HAP-1 (cell line): ENCODE measurements around the gene GTPBP1.

ENCODE experiments used
- DNase-seq, 2 experiments: peaks; one replicate each; pipeline ENCODE4 v3.0.0-alpha.2; 2016 to 2020; ENCODE audit warnings: low spot score in 2 of 2
- H3K27me3 ChIP-seq: fragments of 250-450 bp; sonication (Bioruptor Pico); 2 replicates; pipeline ENCODE4 v1.5.1; 2020; ENCODE audit warnings: low read depth, mild to moderate bottlenecking, moderate library complexity
- H3K36me3 ChIP-seq: fragments of 250-450 bp; sonication (Bioruptor Pico); replicated peaks from 2 replicates; pipeline ENCODE4 v1.5.1; 2020; ENCODE audit warnings: mild to moderate bottlenecking
- H3K4me1 ChIP-seq: fragments of 250-450 bp; sonication (Bioruptor Pico); 2 replicates; pipeline ENCODE4 v1.5.1; 2020; ENCODE audit warnings: mild to moderate bottlenecking
- H3K4me3 ChIP-seq: fragments of 250-450 bp; sonication (Bioruptor Pico); 2 replicates; pipeline ENCODE4 v1.5.1; 2020; ENCODE audit warnings: mild to moderate bottlenecking, moderate library complexity
- H3K9me3 ChIP-seq: fragments of 250-450 bp; sonication (Bioruptor Pico); 2 replicates; pipeline ENCODE4 v1.5.1; 2020; ENCODE audit warnings: mild to moderate bottlenecking, moderate library complexity
- in situ Hi-C: fragments of 300-500 bp; cut with MboI; formaldehyde crosslinking; loops from 3 replicates; pipeline ENCODE4 v1.14.3; 2020; ENCODE audit warnings: low sequenced_read_pairs, inconsistent platforms, mixed read lengths

GTPBP1 gene

DNA sequence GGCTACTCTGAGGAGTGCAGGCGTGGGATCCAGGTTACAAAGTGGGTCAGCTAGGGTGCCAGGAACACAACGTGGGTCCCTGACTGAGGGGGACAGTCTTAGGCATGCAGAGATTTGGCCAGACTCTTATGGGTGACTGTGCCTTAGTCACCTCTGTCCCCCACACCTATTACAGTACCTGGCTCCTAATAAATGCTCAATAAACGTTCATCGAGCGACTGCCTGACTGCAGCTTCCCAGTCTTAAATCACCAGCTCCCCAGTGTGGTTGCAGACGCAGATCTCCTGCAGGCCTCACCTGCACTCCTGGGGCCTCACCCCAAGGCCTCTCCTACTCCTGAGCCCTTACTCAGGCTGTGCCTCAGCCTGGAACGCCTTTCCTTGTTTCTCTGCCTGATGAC lies 53.3 kb downstream of the GTPBP1 start:
- DNase-seq: no peak
- Histone ChIP-seq H3K4me1 (peaks cover 18% of the 10 kb centered on the region), H3K36me3 (no peaks in the 10 kb centered on the region), H3K4me3 (no peak overlapping the region), H3K27me3 (no peaks in the 10 kb centered on the region), H3K9me3 (no peaks in the 10 kb centered on the region)
- in situ Hi-C loops: no loop called here

DNA sequence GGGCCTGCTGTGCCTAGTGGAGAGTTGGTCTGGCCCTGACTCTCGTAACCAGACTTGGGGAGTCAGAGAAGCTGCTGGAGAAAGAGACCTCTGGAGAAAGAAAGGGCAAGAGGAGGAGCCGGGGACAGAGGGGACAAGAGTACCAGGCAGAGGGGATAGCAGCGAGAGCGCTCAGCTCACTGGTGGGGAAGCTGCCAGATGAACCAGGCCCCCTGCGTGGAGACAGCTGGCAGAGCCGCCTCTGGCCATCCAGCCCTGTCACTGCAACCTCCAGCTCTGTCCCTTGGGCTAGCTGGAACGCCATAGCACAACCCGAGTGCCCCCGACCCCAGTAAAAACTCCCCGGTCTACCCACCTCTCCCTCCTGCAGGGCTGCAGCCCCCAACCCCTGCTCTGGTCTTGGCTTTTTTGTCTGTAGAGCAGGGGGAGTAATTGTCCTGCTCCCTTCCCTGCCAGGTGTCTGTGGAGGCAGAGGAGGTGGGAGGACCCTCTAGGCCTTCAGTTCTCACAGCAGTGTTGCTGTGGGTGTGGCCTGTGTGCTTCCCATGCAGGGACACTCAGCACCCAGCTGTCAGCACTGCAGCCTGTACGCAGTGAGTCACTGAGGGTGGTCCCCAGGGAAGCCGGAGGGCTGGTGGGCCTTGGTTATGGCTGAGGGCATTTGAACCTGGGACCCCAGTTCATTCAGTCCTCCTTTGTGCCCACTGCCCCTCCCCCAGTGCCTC lies 54.9 kb downstream of the GTPBP1 start:
- no peak for DNase-seq
- H3K27me3 ChIP-seq: no peaks in the 10 kb centered on the region
- no peaks in the 10 kb centered on the region for H3K36me3 ChIP-seq
- in situ Hi-C loops: no loop called here
- no peak overlapping the region for H3K4me3 ChIP-seq
- H3K9me3 ChIP-seq: no peaks in the 10 kb centered on the region
- H3K4me1 ChIP-seq: peaks cover 14% of the 10 kb centered on the region

DNA sequence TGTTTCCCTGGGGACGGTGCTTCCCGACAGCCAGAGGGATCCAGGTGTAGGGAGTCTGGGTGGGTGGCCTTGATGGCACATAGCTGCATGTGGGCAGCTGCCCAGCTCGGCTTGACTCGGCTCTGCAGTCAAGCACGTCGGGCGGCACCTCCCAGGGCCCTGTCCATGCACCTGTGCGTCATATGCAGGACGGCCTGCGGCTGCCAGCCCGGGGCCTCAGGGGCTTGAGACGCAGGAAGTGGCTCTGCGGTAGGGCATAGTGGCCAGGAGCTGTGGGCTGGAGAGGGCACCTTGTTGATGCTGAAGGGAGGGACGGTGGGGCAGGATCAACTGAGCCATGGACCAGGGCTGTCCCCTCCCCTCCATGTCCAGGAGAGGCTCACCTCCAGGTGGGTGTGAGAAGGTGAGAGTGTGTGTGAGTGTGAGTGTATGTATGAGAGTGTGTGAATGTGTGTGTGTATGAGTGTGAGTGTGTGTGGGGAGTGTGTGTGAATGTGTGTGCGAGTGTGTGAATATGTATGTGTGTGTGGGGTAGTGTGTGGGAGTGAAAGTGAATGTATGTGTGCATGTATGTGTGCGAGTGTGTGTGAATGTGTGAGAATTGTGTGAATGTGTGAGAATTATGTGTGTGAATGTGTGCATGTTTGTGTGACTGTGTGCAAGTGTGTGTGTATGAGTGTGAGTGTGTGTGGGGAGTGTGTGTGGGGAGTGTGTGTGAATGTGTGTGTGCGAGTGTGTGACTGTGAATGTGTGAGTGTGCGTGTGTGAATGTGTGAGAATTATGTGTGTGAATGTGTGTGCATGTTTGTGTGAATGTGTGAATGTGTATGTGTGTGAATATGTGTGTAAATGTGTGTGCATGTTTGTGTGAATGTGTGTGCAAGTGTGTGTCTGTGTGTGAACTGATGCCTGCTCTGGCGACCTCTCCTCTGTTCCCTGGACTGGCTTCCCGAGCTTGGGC lies 55.7 kb downstream of the GTPBP1 start:
- in situ Hi-C loops: no loop called here
- no peaks in the 10 kb centered on the region for H3K9me3 ChIP-seq
- H3K36me3 ChIP-seq: no peaks in the 10 kb centered on the region
- no peak for DNase-seq
- no peak overlapping the region for H3K4me3 ChIP-seq
- no peaks in the 10 kb centered on the region for H3K27me3 ChIP-seq
- H3K4me1 ChIP-seq: peaks cover 11% of the 10 kb centered on the region

DNA sequence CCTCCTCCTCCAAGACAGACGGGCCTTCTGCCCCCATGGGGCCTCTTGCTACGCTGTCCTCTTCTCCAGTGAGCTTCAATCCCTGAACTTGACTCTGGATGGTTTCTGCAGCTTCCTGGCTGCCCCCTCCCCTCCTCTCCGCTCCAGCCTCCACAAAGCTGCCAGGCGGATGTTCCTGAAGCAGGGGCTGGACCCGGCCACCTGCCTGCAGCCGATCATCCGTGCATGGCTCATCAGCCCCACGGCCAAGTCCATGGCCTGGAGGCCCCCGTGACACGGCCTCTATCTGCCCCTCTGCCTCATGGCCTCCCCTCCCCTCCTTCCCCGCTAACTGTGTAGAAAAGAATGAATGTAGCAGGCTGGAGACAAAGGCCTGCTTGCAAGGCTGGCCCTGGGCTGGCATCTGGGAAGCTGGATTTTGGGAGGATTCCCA lies 56.8 kb downstream of the GTPBP1 start:
- Histone ChIP-seq H3K36me3 (no peaks in the 10 kb centered on the region), H3K4me3 (no peak overlapping the region), H3K9me3 (no peaks in the 10 kb centered on the region), H3K4me1 (peaks cover under 1% of the 10 kb centered on the region; the same call in 1 of the 2 replicates), H3K27me3 (no peaks in the 10 kb centered on the region)
- no peak for DNase-seq
- in situ Hi-C loops: no loop called here

DNA sequence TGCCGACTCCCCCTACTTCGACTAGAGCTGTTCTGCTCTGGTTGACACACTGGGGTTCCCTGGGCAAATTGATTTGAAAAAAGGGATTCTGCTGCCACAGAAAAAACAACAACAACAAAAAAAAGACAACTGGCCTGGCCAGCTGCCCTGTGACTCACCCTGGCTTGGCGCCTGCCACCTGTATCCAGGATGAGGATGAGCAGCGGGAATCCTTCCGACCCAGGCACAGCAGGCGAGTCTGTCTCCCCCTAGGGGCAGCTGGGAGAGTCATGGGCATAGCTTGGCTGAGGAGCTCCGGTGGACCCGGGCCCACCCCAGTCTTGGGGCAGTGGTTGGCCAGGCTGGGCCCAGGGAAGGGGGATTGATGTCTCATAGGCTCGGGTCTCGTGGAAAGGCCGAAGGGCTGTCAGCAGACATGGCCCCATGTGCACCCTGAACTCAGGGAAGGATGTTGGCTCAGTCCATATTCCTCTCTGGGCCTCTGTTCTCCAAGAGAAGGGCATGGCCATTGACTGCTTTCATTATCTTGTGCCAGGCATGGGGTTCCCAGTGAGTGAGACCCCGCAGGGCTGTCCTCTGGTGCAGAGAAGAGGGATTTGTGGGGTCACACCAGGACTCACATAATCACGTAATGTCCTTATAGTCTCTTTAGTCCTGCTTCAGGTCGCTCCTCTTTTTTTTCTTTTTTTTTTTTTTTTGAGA lies 60.5 kb downstream of the GTPBP1 start:
- DNase-seq: peak; percentile 41 to 81

DNA sequence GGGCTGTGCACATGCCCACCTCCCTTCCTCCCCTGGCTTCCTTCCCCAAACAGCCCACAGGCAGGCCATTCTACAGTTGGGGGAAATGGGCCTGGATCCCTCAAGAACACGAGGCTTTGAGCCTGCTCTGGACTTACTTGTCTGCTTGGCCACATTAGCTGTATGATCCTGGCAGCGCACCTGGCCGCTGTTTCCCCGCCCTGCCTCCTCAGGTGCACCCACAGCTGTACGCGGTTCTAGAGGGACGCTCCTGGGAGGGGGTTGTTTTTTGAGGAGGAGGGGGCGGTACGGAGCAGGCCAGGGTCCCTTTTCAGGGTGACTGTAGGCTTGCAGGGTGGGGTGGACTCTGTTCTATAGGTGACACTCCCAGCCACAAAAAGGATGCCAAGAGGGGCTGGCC lies 61.6 kb downstream of the GTPBP1 start:
- Histone ChIP-seq H3K4me3 (no peak overlapping the region), H3K9me3 (no peaks in the 10 kb centered on the region), H3K36me3 (no peaks in the 10 kb centered on the region), H3K27me3 (no peaks in the 10 kb centered on the region), H3K4me1 (no peaks in the 10 kb centered on the region)
- no peak for DNase-seq
- in situ Hi-C loops: no loop called here

More for the DNA sequence above, 60.5 kb downstream of the GTPBP1 start:
- no peak overlapping the region for H3K4me3 ChIP-seq
- H3K36me3 ChIP-seq: no peaks in the 10 kb centered on the region
- H3K4me1 ChIP-seq: no peaks in the 10 kb centered on the region
- in situ Hi-C loops: no loop called here
- H3K9me3 ChIP-seq: no peaks in the 10 kb centered on the region
- H3K27me3 ChIP-seq: no peaks in the 10 kb centered on the region

DNA sequence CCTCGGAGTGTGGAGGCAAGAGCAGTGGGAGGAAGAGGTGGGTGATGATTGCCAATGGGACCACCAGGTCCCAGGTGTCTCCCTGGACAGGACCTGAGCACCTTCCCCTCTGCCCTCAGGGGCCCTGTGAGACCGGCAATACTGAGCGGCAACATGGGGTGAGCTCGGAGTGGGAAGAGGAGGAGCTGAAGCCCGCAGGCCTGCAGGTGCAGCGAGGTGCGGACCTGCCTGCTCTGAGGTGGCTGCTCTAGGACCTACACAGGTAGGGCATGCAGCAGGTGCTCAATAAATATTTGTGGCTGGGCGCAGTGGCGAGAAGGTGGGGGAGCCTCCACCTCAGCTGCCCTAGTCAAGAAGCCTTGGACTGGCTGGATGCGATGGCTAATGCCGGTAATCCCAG lies 62.3 kb downstream of the GTPBP1 start:
- H3K36me3 ChIP-seq: no peaks in the 10 kb centered on the region
- no peaks in the 10 kb centered on the region for H3K27me3 ChIP-seq
- in situ Hi-C loops: no loop called here
- H3K9me3 ChIP-seq: no peaks in the 10 kb centered on the region
- no peaks in the 10 kb centered on the region for H3K4me1 ChIP-seq
- no peak for DNase-seq
- no peak overlapping the region for H3K4me3 ChIP-seq

DNA sequence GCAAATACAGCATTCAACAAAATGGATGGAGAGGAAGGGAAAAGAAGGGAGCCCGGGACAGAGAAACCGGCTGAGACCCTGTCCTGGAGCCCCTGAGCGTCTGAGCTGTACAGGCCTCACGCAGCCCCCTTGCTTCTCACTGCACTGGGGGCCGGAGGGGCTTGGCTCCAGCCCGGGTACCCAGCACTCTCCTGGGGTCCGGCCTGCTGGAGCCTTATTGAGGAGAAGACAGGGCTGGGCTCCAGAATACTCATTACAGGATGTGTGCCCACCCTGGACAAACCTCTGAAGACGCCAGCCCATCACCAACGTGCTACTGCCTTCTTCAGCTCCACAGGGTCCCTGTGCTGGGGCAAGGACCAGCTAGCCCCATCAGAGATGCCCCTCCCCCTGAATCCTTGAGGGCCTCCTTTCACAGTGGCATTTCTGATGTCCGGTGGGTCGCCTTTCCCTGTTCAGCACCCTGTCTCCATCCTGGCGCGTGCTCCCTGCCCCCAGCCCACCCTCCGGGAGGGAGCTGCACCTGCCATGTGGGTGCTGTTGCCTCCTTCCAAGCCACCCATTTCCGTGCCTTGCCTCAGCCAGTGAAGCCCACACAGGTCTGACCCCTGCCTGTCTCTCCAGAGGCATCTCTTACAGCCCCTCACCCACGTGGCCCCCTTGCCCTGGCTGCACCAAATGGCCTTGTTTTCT lies 64.7 kb downstream of the GTPBP1 start:
- DNase-seq: no peak
- Histone ChIP-seq H3K36me3 (no peaks in the 10 kb centered on the region), H3K4me3 (no peak overlapping the region), H3K9me3 (no peaks in the 10 kb centered on the region), H3K27me3 (no peaks in the 10 kb centered on the region), H3K4me1 (no peaks in the 10 kb centered on the region)
- in situ Hi-C loops: no loop called here

DNA sequence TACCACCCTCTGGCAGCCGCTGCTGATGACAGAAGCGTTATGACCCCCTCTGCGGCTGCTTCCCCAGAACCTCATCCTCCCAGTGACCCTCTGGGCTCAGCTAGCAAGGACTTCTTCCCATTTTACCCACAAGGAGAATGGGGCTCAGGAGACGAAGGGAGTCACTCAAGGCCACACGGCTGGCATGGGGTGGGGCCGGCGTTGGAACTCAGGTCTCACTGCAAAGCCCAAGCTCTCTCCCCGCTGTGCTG lies 66.8 kb downstream of the GTPBP1 start:
- DNase-seq: no peak
- no peaks in the 10 kb centered on the region for H3K36me3 ChIP-seq
- H3K4me3 ChIP-seq: no peak overlapping the region
- H3K4me1 ChIP-seq: no peaks in the 10 kb centered on the region
- H3K27me3 ChIP-seq: no peaks in the 10 kb centered on the region
- in situ Hi-C loops: no loop called here
- no peaks in the 10 kb centered on the region for H3K9me3 ChIP-seq

DNA sequence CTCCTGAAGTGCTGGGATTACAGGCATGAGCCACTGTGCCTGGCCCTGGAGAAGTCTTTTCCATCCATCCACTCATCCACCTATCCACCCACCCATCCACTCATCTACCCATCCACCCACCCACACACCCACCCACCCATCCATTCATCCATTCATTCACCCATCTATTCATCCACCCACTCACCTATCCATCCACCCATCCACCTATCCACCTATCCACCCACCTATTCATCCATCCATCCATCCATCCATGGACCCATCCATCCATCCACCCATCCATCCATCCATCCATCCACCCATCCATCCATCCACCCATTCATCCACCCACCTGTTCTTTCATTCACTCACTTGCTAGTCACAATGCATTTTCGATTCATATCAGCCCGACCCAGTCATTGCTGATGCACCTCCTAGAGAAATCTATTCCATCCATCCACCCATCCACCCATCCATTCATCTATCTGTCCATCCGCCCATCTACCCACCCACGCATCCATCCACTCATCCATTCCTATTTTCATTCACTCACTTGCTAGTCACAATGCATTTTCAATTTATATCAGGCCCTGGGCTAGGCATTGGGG lies 67.7 kb downstream of the GTPBP1 start:
- in situ Hi-C loops: no loop called here
- no peaks in the 10 kb centered on the region for H3K27me3 ChIP-seq
- H3K4me3 ChIP-seq: no peak overlapping the region
- no peaks in the 10 kb centered on the region for H3K4me1 ChIP-seq
- no peak for DNase-seq
- H3K36me3 ChIP-seq: no peaks in the 10 kb centered on the region
- no peaks in the 10 kb centered on the region for H3K9me3 ChIP-seq

DNA sequence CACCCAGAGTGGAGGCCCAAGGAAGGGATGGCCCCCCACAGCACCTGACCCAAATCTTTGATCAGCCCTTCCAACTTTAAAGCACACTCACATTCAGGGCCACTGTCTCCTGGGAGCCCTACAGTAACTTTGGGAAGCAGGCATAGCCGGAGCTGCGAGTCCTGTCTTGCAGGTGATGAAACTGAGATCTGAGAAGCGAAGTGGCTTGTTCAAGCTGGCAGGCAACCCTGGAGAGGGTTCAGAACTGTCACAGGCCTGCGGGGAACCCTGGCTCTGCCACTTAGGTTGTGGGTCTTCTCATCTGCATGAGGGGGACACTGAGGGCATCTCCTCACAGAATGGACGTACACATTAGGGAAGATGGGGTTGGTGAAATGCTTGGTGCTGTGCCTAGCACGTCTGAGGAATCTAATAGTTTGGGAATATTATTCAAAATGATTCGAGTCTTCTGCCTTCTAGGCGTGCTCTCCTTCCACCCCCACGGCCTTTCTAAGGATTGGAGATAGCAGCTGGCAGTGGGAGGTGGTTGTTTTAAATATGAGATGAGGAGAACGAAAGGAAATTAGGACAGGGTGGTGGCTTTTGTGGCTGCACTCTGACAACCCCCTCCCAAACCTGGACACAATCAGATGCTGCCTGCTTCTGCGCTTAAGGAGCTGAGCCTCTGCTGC lies 68.9 kb downstream of the GTPBP1 start:
- in situ Hi-C loops: no loop called here
- H3K36me3 ChIP-seq: no peaks in the 10 kb centered on the region
- H3K27me3 ChIP-seq: no peaks in the 10 kb centered on the region
- no peak for DNase-seq
- no peaks in the 10 kb centered on the region for H3K4me1 ChIP-seq
- H3K9me3 ChIP-seq: no peaks in the 10 kb centered on the region
- H3K4me3 ChIP-seq: no peak overlapping the region

DNA sequence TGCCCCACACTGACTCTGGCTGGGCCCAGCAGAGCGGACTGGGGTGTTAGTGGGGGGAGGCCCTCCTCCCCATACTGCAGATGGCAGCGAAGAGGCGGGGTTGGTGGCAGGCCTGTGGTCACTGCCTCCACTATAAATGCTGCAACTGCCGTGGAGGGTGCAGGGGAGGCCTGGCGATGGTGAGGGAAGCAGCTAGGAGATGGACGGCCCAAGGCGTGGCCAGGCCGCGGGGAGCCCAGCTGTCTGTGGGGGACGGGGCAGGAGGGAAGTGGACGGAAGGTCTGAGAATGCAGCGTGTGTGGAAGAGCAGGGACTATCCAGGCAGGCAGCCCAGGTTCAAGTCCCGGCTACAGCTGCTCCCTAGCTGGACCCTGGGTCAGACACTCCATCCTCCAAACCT lies 69.9 kb downstream of the GTPBP1 start:
- in situ Hi-C loops: no loop called here
- H3K4me3 ChIP-seq: no peak overlapping the region

DNA sequence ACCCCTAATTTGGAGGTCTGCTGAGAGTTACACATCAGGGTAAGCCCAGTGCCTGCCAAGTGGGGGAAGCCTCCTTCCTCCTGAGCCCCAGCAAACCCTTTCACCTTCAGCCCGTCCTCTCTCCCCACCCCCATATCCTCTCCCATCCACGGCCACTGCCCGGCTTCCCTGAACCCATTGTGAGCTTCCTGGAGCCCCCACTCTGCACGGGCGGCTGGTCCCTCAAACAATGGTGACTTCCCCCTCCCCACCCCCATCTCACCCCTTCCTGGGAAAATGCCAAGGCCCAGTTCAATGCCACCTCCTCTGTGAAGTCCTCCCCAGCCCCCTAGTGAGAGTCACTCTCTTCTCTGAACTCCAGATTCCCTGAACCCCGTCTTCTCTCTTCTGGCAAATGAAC lies 70.3 kb downstream of the GTPBP1 start:
- DNase-seq: no peak
- in situ Hi-C loops: no loop called here
- H3K36me3 ChIP-seq: no peaks in the 10 kb centered on the region
- H3K4me3 ChIP-seq: no peak overlapping the region
- H3K27me3 ChIP-seq: no peaks in the 10 kb centered on the region
- no peaks in the 10 kb centered on the region for H3K4me1 ChIP-seq
- H3K9me3 ChIP-seq: no peaks in the 10 kb centered on the region

More for the DNA sequence above, 69.9 kb downstream of the GTPBP1 start:
- H3K4me1 ChIP-seq: no peaks in the 10 kb centered on the region
- no peaks in the 10 kb centered on the region for H3K27me3 ChIP-seq
- no peaks in the 10 kb centered on the region for H3K9me3 ChIP-seq
- no peaks in the 10 kb centered on the region for H3K36me3 ChIP-seq
- no peak for DNase-seq
